ENCODE measurements around the gene DTWD2.
"Not testable (repeated sequence)": the region's sequence is repeated elsewhere in the genome, so short reads cannot be mapped to it uniquely, and the experiment has no call there.

DTWD2 gene

GRCh38 chr5:118946138-118946800 lies 42.1 kb downstream of the DTWD2 start:
- DNase-seq: no peak

GRCh38 chr5:118937393-118938061 lies 50.8 kb downstream of the DTWD2 start:
- DNase-seq: no peak

- no peak for DNase-seq
Measured at GRCh38 chr5:118933703-118934102, 54.6 kb downstream of the DTWD2 start.

GRCh38 chr5:118931564-118931963 lies 56.8 kb downstream of the DTWD2 start:
- no peak for DNase-seq

- no peak for DNase-seq
Measured at GRCh38 chr5:118924006-118924389, 64.3 kb downstream of the DTWD2 start.

GRCh38 chr5:118923295-118924005 lies 64.9 kb downstream of the DTWD2 start:
- no peak for DNase-seq

- DNase-seq: no peak
Measured at GRCh38 chr5:118921866-118922265, 66.5 kb downstream of the DTWD2 start.

- no peak for DNase-seq
Measured at GRCh38 chr5:118919016-118919415, 69.3 kb downstream of the DTWD2 start.

GRCh38 chr5:118918232-118918631 lies 70.1 kb downstream of the DTWD2 start:
- no peak for DNase-seq

GRCh38 chr5:118907536-118907935 lies 80.8 kb downstream of the DTWD2 start:
- not testable (repeated sequence) for DNase-seq

- no peak for DNase-seq
Measured at GRCh38 chr5:118906947-118907346, 81.4 kb downstream of the DTWD2 start.

- DNase-seq: no peak
Measured at GRCh38 chr5:118905196-118905595, 83.2 kb downstream of the DTWD2 start.

GRCh38 chr5:118902656-118903438 lies 85.5 kb downstream of the DTWD2 start:
- DNase-seq: no peak

GRCh38 chr5:118894709-118895108 lies 93.6 kb downstream of the DTWD2 start:
- DNase-seq: no peak

- DNase-seq: no peak
Measured at GRCh38 chr5:118891252-118891651, 97.1 kb downstream of the DTWD2 start.

- no peak for DNase-seq
Measured at GRCh38 chr5:118889165-118889564, 99.2 kb downstream of the DTWD2 start.

GRCh38 chr5:118888556-118888955 lies 99.8 kb downstream of the DTWD2 start:
- no peak for DNase-seq

- DNase-seq: no peak
Measured at GRCh38 chr5:118883362-118883761, 105.0 kb downstream of the DTWD2 start.

GRCh38 chr5:118882666-118883065 lies 105.7 kb downstream of the DTWD2 start:
- DNase-seq: no peak

GRCh38 chr5:118876852-118877251 lies 111.5 kb downstream of the DTWD2 start:
- DNase-seq: not testable (repeated sequence)

GRCh38 chr5:118875131-118875530 lies 113.2 kb downstream of the DTWD2 start:
- DNase-seq: no peak

- DNase-seq: no peak
Measured at GRCh38 chr5:118873417-118873816, 114.9 kb downstream of the DTWD2 start.

GRCh38 chr5:118863345-118863744 lies 125.0 kb downstream of the DTWD2 start:
- no peak for DNase-seq
